Stimulated activated CD8-positive, alpha-beta memory T cell treated with anti-CD3 and anti-CD28 coated beads, Interleukin-7, amount 100 ng/mL, for 48 hours (primary cell): ENCODE data around the gene MYB.
A peak's percentile ranks its signal among the peaks of the same experiment; 100 is the strongest.

Experiments used
- DNase-seq, 2 donors: peaks; one replicate each; pipeline ENCODE4 v3.0.0-alpha.2; 2020; ENCODE audit warnings: low read depth in 1 of 2; ENCODE audit errors: extremely low read depth in 1 of 2

Gene MYB

GRCh38 chr6:135215563-135215962 lies 34.5 kb downstream of the MYB start:
- DNase-seq = no peak

DNA sequence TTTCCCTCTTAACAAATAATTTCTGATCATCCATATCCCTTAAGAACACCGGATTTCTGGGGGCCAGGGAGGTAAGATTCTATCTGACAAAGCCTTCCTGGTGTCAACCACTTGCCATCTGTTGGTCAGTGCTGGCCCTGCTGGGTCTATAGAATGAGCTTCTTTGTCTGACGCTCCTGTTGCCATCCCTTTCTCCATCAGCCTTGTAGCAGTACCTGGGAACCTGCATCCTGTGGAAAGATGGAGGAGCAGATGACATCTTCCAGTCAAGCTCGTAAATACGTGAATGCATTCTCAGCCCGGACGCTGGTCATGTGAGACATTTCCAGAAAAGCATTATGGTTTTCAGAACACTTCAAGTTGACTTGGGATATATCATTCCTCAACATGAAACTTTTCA lies 36.6 kb downstream of the MYB start:
- no peak for DNase-seq

- no peak for DNase-seq
These were observed 38.2 kb downstream of the MYB start for GRCh38 chr6:135219346-135219745.

DNA sequence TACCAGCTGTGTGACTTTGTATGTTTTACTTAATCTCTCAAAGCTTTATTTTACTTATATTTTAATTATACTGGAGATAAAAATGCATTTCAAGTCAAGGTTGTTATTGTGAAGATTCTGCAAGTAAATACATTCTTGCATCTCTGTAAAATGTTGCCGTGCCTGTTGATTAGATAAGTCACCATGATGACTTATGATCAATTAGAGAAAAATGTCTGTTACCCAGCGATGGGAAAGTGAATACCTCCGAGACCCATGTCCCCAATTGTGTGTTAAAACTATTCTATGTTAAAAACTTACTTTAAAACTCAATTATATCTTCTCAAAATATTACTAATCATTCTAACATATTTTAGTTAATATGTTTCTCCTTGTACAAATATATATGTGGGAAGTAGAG lies 39.9 kb downstream of the MYB start:
- DNase-seq = no peak

- no peak for DNase-seq
These were observed 40.4 kb downstream of the MYB start for GRCh38 chr6:135221505-135221904.

- DNase-seq = no peak
These were observed 41.5 kb downstream of the MYB start for GRCh38 chr6:135222623-135223022.

DNA sequence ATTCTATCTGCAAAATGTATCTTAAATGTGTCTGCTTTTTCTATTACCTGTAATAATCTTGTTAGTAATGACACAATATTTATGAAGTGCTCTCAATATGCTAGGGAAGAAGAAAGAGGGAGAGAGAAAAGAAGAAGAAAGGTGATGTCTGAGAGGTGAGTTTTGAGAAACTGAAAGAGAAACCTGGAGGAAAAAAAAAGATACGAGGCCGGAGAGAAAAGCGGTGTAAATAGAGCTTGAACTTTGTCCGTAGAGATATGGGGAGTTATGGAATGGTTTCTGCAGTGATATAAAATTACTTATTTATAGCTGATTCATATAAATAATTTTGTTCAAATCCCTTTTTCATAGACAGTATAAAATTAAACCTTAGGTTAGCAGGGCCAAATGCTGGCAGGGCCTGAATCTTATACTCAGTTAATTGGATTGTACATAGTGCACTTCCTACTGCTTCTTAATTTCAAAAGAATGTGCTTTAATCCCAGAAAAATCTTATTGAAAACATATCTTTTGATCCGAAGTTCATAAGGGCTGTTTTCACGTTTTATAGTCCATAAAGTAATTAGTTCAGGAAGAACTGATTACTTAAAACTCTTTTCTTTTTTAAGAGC lies 43.0 kb downstream of the MYB start:
- no peak for DNase-seq

- DNase-seq = no peak
These were observed 44.8 kb downstream of the MYB start for GRCh38 chr6:135225911-135226310.

GRCh38 chr6:135226537-135226936 lies 45.4 kb downstream of the MYB start:
- no peak for DNase-seq

- no peak for DNase-seq
These were observed 46.2 kb downstream of the MYB start for GRCh38 chr6:135227349-135227748.

DNA sequence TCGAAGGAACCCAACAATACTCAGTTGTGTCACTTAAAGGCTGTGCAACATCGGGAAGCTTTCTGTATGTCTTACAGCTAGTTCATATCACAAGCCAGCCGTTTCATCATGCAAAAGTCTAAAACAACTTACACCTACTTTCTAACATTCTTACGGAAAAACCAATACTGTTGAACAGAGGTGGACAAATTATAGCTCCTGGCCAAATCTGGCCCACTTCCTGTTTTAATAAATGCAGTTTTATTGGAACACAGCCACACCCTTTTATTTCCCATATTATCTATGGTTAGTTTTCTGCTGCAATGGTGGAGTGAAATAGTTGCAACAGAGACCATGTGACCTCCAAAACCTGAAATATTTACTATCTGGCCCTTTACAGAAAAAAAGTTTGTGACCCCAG lies 46.6 kb downstream of the MYB start:
- DNase-seq = no peak

DNA sequence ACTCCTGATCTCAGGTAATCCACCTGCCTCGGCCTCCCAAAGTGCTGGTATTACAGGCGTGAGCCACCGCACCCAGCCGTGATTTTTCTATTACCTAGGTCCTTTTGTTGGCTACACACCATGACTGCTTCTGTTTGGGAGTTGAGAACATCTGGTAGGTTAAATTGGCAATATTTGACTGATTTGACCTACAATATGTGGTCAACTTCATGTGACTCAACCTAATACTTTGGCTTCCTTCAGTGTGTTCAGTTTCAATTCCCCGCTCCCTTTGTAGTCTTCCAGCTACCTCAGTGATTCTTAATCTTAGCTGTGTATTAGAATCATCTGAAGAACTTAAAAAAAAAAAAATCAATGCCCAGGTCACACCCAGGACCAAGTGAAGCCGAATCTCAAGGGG lies 47.4 kb downstream of the MYB start:
- DNase-seq = no peak

DNA sequence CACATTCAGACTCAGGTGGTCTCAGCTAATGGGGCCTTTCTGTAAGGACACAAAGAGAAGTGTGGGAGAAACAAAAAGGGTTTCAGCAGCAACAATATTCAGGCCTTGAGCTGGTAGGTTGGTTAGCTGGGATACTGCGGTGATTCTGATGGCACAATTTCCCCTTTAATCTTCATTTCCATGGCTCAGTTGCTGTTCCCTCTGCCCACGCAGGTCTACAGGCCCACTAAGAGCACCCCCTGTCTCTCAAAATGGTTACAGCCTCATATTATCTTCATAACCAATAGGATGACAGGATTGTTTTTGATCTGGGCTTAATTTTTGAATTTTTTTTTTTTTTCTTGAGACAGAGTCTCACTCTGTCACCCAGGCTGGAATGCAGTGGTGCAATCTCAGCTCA lies 48.9 kb downstream of the MYB start:
- DNase-seq = no peak

DNA sequence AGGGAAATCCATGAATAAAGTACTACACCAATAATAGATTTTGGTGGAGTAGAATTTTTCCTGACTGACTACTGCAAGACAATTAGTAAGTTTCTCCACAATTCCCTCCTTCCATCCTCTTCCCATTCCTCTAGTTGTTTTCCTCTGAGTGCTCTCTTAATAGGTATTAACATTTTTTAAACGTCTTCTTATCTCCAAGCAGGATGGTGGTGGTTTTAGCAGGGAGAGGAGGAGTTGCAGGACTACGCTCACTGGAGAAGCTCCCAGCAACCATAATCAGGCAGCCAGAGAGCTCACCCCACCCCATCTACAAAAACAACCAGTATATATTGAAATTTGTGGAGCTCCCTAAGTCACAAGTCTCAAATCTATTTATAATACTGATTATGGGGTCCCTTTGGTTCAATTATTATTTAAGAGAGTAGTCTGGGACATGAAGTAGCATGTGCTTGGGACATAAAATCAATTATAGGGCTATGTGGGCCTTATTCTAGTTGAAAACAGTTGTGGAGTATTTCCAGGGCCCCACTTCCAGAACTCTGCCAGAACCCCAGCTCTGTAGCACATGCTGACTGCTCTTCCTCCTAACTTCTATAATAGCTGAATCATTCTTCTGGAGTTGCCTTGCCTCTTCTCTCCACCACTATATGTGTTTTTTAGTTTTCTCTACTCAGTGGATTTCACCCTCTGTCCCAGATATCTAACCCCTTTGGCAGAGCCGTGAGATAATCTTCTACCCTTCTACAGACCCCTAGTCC lies 49.8 kb downstream of the MYB start:
- no peak for DNase-seq

- peak in 1 of 2 donors; percentile 29 for DNase-seq
These were observed 50.3 kb downstream of the MYB start for GRCh38 chr6:135231469-135231844.

DNA sequence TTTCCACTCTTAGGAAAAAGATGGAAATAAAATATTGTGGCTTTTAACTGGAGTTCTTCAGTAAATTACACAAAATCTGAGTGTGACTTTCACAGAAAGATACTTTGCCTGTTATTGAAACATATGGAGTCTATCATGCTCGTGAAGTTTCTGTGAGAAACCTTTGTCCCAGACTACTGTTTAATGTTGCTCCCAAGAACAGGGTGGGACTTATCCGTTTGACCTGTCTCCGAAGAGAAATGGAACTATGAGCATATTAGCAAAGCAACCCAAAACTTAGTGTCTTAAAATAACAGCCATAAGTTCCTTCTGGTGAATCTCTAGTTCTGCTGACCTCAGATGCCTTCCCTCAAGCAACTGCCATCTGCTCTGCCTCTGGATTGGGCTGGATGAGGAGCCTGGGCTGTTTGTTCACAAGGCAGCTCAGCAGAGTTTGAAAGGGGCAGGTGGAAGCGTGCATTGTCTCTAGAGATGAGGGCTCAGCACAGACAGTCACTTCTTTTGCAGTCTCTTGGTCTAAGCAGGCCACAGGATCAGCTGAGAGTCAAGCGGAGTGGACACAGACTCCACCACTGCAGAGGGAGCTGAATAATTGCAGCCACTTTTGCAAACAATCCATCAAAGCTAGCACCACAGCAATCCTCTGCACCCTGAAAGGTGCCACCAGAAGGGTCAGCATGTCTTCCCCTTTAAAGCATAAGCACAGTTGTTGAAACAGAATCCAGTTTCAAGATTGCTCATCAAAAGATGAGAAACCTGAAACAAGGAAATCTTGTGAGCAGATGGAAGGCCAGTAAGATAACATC lies 52.8 kb downstream of the MYB start:
- DNase-seq = no peak

DNA sequence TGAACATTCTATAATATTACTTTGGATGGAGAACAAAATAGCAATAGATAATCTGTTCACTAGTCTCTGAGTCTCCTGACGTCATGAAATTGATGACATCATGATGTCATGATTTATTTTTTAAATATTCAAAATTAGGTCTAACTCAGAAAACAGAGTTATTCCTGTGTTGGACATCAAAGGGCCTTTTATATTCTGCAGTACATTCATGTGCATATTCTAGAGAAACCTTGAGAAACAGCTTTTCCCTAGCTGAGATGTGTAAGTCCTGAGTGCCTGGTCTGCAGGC lies 53.3 kb downstream of the MYB start:
- DNase-seq = no peak

DNA sequence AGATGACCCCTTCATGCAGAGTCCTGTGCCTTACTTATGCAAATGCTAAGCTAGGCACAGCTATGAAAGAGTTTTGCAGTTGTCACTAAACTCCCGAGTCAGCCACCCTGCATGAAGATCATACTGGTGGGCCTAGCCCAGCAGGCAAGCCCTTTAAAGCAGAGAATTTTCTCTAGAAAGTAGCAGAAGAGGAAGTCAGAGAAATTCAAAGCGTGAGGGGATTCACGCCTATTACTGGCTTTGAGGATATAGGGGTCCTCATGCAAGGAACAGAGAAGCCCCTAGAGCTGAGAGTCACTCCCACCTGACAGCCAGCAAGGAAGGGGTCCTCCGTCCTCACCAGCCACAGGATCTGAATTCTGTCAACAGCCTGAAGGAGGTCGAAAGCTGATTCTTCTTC lies 54.6 kb downstream of the MYB start:
- no peak for DNase-seq

DNA sequence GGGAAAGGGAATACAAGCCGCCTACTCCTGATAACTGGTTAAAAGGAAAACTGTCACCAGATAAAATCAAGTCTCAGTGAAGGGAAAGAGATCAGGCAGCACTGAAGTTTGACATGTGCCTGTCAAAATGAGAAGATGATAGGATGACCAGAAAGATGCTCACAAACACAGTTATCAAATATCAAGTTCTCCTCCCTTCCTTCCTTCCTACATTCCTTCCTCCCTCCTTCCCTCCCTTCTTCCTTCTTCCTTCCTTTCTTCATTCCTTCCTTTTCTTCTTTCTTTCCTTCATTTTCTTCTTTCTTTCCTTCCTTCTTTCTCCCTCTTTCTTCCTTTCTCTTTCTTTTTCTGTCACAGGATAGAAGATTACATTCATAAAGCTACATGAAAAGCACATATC lies 55.2 kb downstream of the MYB start:
- no peak for DNase-seq

DNA sequence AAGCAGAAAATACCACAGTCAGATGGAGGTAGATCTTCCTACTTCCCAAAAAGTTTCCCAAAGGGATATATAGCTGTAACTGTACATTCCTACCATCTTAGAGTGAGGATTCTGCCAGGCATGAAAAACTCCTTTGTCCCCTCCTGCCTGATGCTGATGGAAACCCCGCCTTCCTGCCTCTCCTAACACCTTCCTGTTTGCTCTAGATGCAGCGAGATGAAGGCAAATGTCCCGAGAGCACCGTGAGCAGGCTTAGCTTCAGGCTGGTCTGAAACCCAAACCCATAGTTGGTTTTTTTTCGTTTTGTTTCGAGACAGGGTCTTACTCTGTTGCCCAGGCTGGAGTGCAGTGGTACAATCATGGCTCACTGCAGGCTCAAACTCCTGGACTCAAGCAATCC lies 55.6 kb downstream of the MYB start:
- DNase-seq = no peak

DNA sequence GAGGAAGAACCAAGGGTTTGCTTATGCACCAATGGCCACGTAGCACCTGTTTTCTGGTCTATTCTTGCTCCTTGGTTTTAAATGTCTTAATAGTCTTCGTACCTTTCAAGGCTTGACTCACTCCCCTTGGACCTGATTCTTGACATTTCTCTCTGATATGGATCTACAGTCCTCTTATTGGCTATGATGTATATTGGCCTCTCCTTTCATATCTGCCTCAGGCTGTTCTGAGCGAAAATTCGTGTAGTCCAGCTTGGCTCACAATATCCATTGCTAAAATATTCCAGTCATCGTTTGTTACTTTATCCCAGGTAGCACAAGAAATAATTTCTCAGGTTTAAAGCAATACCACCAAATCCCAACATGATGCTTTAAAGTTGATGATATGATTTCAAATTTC lies 59.6 kb downstream of the MYB start:
- no peak for DNase-seq
